Measurements from ENCODE around the gene DDX60.

GRCh38 chr4:168360271-168360670 is 41.7 kb upstream of the DDX60 start:
- TF ChIP-seq FOXA1 (IDR thresholded peaks at IDR 0.05) (no peak), CTBP1 (IDR thresholded peaks at IDR 0.05; ENCODE audit: borderline replicate concordance) (no peak), BHLHE40 (IDR thresholded peaks at IDR 0.05; ENCODE audit: borderline replicate concordance) (no peak), SP1 (IDR thresholded peaks at IDR 0.05) (no peak), HDGF (IDR thresholded peaks at IDR 0.05; ENCODE audit: borderline replicate concordance) (no peak), SUZ12 (IDR thresholded peaks at IDR 0.05) (no peak), NFRKB (IDR thresholded peaks at IDR 0.05) (no peak), ZNF384 (IDR thresholded peaks at IDR 0.05) (no peak), ARNT (IDR thresholded peaks at IDR 0.05) (no peak)
- TF ChIP-seq, protein P1, sequence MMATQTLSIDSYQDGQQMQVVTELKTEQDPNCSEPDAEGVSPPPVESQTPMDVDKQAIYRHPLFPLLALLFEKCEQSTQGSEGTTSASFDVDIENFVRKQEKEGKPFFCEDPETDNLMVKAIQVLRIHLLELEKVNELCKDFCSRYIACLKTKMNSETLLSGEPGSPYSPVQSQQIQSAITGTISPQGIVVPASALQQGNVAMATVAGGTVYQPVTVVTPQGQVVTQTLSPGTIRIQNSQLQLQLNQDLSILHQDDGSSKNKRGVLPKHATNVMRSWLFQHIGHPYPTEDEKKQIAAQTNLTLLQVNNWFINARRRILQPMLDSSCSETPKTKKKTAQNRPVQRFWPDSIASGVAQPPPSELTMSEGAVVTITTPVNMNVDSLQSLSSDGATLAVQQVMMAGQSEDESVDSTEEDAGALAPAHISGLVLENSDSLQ (IDR thresholded peaks at IDR 0.05): no peak
